ENCODE data around the gene TRABD2B.
A peak's percentile ranks its signal among the peaks of the same experiment; 100 is the strongest.

The TRABD2B gene

DNA sequence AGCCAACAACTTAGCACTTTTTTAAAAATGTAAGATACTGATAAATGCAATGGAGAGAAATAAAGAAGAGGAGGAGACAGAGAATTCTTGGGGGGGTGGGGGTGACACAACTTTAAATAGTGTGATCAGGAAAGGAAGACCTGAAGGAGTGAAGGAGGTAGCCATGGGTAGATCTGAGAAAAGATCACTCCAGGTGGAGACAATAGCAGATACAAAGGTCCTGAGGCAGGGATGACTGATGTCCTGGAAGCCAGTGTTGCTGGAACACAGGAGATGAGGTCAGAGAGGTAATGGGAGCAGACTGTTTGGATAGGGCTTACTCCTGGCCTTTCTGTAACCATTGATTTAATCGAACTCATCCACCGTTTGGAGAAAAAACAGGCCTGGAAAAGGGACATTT lies 24.6 kb upstream of the TRABD2B start:
- DNase-seq: no peak

DNA sequence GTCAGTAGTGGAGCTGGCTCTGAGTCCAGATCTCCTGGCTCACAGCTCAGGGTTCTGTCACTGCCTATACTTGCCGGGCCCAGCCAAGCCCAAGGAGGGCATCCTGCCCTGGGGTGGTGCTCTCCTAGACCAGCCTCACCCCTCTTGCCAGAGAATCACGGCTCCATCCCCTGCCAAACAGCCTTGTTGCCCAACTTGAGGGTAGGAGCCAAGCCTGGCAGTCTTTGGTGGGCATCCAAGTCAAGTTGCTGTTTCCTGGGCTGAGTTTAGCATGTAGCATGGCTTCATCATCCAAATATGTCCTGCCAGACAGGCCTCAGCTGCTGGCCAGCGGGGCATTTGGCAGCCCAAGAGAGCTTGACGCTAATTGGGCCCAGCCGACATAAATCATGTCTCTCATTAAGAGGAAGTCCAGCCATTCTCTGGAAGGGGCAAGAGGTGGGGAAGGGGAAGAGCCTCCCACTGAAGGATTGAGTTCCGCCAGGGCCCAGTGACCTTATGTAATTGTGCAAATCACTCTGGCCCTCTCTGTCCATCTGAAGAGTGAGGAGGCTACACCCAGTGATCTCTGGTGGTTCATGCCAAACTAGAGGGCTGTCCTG lies 22.6 kb upstream of the TRABD2B start:
- DNase-seq: no peak

DNA sequence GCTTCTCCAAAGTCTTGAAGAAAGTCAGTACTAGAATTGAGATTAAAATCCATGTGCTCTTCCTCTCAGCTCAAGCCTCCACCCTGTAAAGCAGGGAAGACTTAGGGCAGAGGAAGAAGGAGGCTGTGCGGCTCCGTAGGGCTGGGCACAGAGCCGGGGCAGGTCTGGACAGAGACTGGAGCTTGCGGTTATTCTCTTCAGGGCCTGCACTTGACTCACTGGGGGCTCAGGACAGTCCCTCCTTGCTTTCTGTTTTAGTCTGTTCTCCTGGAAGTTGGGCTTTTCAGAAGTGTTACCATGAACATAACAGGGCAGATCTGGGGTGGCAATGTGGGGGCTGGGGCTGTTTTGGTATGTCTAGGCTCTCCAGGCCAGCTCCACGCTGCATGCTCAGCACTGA lies 21.6 kb upstream of the TRABD2B start:
- DNase-seq: no peak

DNA sequence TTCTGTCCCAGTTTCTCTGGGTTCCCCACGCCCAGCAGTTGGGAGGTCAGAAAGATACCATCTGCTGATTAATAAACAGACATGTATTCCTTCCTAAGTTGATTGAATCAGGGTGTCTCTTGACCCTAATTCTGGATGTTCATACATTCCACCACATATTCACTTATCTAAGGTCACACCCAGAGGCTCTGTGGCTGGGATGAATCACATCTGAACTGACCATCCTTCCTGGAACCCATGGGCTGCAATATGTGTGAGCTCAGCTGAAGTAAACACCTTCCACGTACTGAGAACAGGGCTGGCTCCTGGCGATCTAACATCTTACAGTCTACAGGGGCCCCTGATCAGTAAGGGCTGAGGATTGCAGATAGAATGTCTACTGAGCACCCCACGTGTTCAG lies 20.5 kb upstream of the TRABD2B start:
- DNase-seq: no peak

DNA sequence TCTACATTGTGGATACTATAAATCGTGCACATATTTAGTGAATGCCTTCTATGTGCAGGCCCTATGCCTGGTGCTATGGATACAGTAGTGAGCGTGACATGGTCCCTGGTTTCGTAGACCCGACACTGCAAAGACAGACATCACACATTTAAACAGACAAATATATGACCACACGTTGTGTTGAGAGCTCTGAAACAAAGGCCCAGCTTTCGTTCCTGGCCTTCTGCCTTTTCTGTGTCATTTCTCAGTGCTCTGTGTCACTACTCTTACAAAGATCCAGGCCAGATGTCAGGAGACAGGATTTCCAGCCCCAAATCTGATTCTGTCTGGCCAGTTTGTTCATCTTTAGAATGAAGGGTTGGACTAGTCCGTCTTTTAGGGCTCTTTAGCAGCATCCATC lies 19.3 kb upstream of the TRABD2B start:
- DNase-seq: no peak

DNA sequence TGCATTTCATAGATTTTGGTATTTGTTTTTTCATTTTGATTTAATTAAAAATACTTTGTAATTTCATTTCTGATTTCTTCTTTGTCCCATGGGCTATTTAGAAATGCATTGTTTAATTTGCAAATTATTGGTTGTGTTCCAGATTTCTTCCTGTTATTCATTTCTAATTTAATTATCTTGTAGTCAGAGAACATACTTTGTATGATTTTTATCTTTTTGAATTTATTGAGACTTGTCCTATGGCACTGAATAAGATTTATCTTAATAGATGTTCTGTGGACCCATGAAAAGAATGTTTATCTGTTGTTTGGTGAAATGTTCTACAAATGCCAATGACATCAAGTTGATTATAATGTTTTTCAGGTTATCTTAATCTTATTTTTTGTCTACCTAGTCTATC lies 16.1 kb upstream of the TRABD2B start:
- DNase-seq: no peak

DNA sequence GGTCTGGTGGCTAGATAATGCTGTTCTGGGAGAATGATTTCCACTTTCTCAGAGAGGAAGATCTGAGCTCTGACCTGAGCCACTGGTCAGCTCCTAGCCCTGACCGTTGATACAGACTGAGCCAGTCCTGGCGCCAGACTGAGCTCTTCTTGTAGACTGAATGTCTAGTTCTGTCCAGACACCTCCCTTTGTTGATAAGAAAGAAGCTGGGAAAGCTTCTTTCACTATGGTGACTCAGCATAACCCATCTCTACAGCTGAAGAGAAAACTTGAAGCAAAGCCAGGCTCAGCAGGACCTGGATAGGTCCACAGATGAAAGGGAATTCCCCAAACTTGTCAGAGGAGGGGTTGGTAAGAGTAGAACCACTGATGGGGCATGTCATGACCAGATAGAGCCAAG lies 9.9 kb upstream of the TRABD2B start:
- no peak for DNase-seq

DNA sequence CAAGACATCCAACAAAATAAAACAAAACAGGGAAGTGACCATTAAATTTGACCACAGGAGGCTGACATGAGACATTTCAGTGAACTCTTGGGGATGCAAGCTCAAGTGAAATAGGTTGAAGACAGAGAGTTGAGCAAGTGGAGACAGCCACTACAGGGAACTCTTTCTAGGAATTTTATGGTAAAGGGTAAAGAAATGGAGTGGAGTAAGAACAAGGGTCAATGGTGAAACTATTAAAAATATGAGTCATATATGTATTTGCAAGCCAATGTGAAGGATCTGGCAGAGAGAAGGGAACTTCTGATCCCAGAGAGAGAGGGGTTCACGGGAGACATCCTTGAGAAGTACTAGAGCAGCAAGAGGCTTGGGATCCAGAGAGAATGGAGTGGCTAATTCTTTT lies 9.1 kb upstream of the TRABD2B start:
- no peak for DNase-seq

DNA sequence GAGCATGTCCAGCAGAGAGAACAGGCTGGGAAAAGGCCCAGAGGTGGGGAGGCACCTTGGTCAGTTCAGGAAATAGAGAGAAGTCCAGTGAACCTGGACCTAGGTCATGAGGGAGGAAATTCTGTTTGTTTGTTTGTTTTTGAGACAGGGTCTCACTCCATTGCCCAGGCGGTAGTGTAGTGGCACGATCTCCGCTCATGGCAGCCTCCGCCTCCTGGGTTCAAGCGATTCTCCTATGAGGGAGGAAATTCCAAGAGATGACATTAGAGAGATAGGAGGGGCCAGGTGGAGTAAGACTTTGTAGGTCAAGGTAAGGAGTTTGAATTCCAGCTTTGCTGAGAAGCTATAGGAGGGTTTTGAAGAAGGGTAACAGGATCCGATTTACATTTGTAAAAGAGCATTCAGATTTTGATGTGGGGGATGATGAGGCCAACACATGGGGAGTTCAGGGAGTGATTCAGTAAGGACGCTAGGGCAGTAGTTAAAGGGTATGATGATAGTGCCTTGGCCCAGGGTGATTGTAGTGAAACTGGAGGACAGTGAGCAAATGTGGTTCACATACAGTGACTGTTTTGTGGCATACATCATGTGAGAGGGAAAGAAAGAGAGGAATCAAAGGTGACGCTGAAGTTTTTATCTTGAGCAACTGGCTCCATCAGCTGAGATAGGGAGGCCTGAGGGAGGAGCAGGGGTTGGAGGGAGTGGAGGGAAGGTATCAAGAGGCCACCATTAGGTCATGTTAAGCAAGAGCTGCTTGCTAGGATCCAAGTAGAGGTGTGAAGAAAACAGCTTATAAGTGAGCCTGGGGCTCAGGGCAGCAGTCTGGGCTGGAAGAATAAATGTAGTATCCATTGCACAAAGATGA lies 8.3 kb upstream of the TRABD2B start:
- no peak for DNase-seq

DNA sequence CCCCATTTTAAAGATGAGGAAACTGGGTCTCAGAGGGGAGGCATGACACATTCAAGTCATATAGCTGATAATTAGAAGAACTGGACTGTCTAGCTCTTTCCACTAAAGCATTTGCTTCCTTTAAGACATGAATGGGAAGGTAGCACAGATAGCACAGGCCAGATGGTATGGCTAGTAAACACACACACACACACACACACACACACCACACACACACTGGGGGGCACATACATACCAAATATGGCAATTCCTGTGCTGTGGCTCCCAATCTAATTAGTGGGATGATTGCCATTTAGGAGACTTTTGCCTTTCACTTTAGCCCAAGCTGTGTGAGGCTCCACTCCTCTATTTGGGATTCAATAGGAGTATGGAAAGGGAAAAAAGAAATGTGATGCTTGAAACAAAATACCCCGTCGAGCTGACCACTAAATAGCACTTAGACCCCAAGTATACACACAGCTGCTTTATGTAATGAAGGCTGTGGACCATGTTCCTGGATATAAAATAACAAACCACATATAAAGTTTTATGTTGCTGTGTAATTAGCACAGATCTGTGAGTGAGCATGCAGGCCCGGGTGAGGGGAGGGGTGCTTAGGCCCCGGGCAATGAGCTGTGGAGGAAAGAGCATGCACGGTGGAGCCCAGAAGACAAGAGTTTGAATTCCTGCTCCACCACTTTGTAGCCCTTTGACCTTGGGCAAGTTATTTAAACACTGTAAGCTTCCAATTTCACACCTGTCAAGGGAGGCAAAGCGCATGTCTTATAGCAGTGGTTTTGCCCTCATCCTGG lies 6.8 kb upstream of the TRABD2B start:
- DNase-seq: no peak

DNA sequence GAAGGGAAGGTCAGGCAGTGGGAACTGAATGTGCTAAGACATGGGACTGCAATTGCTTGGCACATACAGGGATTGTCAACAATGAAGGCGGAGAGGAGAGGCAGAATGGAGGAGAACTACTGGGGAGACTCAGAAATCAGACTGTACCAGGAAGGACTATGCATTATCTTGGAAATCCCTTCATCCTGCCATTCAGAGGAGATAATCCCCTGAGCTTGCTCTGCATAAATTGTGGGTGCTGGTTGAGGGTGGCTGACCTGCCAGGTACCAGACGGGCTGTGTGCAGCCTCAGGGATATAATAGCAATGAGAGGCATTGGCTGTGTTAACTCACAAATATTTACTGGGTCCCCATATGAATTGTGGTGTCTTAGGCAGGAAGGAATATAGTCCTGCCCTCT lies 5.0 kb upstream of the TRABD2B start:
- DNase-seq: no peak

DNA sequence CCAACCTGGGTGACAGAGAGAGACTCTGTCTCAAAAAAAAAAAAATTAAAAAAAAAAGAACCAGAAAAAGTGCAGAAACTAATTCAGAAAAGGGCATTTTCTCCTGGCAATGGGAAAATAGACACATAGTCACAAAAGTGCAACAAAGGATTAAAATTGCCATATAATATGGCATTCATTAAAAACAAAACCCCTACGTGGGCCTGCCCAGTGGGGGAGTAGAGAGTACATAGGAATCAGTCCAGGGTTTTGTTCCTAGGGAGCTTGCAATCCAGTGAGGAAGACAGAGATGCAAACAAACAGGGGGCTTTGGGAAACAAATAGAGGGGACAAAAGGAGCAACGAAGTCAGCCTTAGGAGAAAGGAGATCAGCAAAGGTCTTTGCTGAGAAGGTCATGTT lies 4.5 kb upstream of the TRABD2B start:
- no peak for DNase-seq

DNA sequence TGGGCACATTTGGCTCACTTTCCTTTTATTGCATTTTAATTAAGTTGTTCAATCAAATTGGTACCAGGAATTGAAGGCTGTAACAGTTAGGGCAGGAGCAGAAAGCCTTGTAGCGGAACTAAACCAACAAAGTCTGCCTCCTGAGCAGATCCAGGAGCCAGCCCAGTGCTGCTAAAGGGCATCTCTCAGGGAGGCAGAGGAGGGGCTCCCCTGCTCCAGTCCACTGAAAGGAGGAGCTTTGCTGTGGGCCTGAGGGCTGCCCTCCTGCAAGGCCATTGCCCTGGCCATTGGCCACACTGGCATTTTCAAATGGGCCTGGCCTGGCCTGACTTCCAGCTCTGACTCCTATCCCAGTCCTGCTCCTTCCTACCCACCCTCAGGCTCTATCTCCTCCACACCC lies 3.7 kb upstream of the TRABD2B start:
- DNase-seq: peak; percentile 45

DNA sequence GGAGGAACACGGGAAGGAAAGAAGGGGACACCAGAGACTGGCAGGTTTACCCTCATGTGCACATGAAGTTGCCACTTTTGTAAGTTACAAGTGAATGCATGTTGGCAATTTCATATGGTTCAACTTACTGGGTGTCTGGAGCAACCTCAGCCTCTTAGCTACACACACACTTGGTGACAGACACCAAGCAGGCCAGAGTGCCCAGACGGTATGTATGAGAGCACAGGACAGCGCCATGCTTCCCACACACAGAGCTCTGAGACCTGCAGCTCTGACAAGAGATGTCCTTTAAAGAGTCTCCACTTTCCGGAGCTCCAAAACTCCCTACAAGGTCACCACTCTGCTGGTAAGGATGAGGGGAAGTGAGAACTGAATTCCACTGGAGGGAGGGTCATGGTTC lies 1.9 kb upstream of the TRABD2B start:
- no peak for DNase-seq

DNA sequence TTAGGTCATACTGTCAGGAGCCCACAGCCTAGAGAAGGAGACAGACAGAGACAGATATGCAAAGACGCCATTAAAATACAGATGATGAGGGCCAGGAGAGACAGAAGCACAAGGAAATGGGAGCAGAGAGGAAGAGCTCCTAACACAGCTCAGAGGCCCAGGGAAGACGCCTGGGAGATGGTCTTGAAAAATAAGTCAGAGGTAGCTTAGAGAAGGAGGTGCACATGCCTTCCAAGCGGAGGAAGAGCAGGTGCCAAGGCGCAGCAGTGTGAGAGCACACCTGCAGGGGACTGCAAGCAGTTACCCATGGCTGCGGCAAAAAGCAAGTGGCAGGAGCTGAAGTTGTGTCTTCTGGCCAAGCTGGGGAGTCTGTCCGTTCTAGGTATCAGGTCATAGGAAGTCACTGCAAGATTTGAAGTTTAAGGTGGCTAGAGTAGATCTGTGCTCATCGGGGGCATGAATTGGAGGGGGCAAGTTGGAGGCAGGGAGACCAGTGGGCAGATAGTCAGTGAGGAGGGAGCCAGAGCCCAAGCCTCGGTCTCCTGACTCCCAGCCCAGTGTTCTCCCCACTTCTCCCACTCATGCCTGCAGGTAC lies 1.3 kb upstream of the TRABD2B start:
- DNase-seq: no peak

DNA sequence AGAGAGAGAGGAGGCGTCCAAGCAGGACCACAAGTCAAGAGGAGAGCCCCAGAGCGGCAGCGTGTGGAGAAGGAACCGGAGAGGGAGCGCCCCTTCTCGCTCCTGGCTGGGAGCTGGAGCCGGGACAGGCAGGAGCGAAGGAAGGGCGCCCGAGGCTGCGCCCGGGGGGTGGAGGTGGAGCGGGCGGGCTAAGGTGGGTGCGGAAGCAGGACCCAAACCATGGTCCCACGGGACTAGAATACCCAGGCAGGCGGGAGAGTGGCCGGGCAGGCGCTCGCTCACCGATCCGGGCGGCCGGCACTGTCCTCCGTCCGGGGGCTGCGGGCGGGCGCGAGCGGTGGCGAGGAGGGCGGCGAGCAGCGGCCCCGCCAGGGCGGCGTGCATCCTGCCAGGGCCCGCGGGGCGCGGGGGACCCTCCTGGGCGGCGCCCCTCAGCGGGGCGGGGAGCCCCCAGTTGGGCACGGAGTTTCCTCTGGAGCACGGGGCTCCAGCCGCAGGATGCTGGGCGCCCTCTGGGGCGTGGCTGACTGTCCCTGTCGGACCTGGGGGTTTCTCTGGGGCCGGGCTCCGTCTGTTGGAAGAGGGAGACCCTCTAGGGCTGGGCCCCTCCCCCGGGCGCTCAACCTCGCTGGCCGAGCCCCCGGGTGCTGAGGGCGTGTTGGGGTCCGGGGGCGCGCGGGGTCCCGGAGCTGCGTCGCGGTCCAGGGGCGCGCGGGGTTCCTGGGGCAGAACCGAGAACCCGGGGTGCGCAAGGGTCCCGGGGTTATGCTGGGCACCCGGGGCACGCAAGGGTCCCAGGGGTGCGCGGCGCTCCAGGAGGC lies 569 bp downstream of the TRABD2B start:
- no peak for DNase-seq

DNA sequence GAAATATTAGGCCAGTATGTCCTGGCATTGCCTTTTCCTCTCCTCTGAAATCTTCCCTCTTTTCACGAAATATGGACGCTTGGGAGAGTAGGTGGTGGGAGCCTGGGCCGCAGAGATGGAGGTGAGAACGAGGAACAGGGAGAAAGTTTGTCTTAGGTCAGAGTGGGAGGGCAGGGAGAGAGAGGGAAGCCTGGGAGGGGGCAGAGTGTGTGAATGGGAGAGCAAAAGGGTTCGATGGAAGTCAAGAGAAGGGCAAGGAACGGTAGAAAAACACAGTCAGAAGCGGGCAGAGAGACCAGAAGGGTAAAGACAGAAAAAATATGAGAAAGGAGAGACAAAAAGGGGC lies 1.2 kb downstream of the TRABD2B start:
- DNase-seq: no peak

DNA sequence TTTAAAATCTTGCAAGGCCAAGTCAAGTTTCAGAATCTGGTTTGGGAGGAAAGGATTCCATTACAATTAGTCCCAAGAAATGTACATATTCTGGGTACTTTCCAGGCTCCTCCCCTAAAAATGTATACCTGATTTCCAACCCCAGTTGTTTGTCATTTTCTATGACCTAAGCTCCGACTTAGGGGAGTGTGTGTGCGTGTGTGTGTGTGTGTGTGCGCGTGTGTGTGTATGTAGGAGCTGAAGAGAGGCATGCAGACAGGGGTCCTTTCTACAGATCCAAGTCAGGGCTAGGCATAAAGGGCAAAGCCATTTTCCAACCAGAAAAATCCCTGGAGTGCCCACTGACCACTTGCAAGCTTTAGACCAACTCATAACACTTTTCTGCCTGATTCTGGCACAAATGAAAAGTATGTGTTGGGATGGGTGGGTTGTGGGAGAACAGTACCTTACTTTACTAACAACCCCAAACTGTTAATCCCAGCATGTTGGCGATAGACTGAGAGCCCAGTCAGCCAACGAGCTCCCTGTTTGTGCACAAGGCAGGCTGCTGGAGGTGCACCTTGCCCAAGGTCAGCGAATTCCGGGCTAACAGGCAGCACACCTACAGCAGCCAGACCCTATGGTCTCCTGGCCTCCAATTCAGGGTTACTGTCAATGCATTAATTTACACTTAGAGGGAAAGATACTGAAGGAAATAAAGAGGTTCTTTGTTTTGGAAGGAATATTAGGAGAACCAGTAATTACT lies 1.7 kb downstream of the TRABD2B start:
- no peak for DNase-seq

DNA sequence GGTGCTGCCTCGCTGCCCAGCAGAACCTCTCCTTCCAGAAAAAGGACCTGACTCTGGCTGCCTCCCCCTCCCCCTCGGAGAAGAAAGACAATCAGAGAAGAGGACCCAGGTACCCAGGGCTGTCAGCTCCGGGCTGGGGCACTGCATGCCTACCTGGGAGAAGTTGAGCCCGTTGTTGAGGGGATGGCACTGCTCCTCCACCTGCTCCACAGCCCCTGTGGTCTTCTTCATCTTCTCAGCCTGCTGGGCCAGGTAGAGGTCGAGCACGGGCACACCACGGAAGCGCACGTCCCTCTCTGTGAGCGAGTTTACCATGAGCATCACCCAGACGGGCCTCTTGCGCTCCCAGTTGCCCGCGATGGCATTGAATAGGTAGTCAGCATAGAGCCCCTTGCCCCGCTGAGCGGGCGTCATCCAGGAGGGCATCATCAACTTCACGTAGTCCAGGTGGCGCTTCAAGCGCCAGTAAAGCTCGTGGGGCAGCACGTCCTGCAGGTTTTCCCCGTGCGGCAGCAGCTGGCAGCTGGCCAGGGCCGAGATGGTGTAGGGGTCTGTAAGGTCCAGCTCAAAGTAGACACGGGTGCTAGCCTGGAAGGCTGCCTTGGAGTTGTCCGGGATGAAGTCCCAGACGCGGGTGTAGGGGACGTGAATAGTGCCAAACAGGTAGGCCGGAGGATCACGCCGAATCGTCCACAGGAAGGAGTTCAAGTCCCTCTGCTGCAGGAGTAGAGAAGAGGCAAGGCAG lies 3.1 kb downstream of the TRABD2B start:
- no peak for DNase-seq

DNA sequence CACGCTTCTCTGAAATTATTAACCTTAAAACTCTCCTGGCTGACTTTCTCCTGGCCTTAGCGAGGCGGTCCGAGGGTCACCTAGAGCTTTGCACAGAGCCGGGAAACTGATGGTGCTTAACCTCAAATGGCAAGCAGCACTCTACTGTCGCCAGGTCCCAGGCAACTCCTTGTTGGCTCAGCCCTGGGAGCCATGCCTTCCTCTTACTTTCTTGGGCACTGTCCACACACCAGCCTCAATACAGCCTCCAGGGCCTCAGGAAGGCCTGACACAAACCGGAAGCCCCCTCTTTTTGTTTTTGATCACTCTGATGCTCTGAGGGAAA lies 3.8 kb downstream of the TRABD2B start:
- DNase-seq: no peak

DNA sequence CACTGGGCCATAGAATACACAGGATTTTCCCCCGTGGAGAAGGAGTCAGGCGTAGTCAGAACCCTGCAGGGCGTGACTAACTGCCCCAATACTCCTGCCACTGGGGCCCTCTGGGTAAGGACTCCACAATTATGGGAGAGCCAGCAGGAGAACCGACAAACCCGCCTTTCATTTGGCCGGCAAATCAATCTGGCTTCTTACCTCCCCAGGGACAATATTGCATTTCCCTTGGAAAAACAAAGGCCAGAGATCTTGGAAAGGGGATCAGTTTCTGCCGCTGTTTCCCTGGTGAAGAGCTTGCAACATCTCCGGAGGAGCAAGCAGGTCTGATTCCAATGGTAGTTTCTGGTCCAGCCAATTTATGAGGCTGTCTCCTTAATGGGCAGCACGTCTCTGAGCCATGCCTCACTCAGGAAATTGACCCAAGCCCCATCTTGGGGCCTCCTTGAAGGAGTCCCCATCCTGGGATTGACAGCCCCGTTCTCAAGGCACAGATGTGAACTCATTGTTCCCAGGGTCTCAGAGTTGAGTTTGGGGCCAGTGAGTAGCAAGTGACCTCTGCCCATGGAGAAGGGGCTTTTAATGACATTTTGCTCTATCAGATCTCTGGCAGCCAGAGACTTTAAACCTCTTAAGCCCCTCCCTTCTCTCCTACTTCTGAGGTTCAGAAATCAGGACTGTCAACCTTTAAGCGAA lies 4.3 kb downstream of the TRABD2B start:
- DNase-seq: no peak

Measured in NCI-H526 treated with DMSO at 0.1 percent for 48 hours (cell line).